CD4-positive, alpha-beta T cell treated with Interleukin-12 subunit alpha and Interleukin-12 subunit beta, for 1 hour (primary cell): ENCODE data around the gene NCKAP5L.
"Not testable (repeated sequence)": the region's sequence is repeated elsewhere in the genome, so short reads cannot be mapped to it uniquely, and the experiment has no call there.

ENCODE experiments used
- DNase-seq: peaks from one replicate; pipeline ENCODE4 v3.0.0-alpha.2; 2020

Gene NCKAP5L

DNA sequence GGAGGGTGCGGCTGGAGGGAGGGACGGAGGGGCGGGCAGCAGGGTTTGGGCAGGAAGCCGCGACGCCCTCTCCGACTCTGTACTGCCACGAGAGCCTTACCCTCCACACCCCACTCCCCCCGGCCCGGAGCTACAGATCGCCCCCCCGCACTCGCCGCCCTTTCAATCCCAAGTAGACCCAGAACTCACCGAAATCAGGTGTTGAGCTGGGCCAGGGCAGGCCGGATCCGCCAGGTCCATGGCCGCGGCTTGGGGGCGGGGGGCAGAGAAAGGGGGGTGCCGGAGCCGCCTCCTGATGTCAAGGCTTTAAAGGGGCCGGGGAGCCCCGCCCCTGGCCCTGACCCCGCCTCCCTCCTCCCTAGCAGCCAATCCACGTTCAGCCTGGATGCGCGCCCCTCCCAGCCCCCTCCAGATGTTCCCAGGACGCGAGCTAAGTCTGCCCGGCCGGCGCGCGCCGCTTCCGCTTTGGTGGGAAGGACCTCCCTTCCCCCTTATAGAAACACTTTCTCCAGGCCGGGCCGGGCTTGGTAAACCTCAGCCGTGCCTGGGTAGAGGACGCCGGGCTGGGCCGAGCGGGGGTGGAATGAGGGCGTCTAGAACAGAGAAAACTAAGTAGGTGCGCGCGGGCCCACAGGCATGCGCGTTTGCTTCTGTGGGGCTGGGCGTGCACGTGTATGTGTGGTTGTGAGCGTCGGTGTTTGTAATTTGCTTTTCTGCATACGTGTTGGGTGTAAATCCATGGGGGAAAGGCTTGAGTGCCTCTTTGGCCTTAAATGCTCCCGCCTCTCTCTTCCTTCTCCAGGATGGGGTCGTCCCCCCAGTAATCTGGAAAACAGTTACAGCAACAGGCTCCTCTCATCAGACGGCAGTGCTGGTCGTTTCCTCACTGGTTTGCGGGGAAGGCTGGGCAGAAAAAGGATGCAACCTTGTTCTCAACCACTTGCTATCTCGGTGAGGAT, at the start of gene NCKAP5L:
NCKAP5L (minus strand) TSS at position 281 of the 959 bp plus-strand sequence. CDS start 24,369 bp downstream, outside the sequence.
- peak; percentile 96 for DNase-seq

GRCh38 chr12:49877066-49877465, 48.9 kb upstream of the NCKAP5L start:
- no peak for DNase-seq

- DNase-seq, result no peak
These were observed 47.9 kb upstream of the NCKAP5L start for GRCh38 chr12:49876070-49876469.

GRCh38 chr12:49875115-49875720, 47.0 kb upstream of the NCKAP5L start:
- DNase-seq, result no peak

DNA sequence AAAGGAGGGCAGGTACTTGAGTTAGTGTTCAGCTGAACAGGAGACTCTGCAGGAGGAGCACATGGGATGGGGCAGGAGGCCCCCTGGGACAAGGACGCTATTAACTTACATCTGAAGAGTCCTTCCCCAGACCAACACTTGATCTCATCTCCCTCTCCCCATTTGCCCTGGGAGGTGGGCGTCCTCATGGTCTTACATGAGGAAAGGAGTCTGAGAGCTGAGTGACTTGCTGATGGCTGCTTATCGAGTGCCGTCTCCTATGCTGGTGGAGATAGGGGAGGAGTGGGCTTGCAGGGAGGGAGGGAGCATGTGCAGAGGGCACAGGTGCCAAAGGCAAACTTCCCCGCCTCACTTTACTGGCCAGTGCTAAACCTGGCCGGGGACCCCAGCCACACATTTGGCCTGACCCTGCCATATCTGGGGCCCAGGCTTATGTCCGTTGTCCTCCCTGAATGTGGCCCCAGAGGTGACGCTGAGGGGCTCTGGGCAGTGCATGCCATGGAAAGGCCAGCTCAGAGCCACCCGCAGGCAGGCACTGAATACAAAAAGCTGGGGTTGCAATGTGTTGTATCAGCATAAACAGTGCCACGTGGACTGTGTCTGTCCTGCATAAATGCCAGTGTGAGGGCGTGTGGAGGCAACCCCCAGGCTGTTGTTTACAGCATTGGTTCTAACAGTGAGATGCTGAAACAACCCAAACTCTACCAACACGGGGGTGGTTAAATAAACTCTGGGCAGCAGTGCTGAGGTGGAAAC, 46.1 kb upstream of the NCKAP5L start:
- no peak for DNase-seq

GRCh38 chr12:49873361-49873934, 45.2 kb upstream of the NCKAP5L start:
- no peak for DNase-seq

GRCh38 chr12:49872781-49873181, 44.6 kb upstream of the NCKAP5L start:
- no peak for DNase-seq

DNA sequence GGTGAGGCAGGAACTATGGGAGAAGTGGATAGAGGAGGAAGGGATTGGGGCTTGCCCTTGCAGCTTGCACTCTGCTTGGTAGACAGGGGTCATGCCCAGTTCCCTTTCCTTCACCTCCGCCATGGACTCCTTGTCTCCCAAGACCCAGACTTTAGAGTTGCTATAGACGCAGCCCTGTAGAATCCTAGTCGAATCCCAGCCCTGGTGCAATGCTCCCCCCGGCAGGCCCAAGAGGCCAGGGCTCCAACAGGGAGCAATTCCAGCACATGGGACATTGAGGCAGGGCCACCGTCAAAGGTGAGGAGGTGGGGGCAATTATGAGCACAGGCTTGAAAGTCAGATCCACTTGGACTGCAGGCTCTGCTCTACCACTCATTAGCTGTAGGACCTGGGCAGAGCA, 44.2 kb upstream of the NCKAP5L start:
- no peak for DNase-seq

DNA sequence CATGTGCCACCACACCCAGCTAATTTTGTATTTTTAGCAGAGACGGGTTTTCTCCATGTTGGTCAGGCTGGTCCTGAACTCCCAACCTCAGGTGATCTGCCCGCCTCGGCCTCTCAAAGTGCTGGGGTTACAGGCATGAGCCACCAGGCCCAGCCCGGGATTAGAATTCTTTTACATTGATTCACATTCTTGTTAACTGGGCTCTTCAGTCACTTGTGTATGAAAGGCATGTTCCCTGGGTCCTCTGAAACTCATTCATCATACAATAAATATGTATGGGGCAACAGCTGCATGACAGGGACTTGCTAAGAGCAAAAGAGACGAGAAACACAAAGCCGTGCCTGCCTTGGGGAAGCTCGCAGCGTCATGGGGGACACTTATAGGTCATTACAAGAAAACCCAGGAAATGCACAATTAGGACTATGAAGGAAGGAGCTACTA, 43.6 kb upstream of the NCKAP5L start:
- not testable (repeated sequence) for DNase-seq

DNA sequence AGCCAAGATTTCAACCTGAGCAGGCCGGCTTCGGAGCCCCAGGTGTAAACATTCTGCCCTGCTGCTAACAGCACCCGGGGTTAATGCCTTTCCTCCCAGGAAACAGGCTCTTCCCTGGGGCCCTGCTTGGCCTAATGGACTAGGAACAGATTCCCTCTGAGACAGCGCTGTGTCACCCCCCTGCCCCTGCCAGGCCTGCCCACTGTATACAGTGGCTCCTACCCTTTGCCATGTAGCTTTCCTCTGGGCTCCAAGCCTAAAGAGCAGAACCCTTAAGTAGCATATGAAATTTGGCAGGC, 43.0 kb upstream of the NCKAP5L start:
- no peak for DNase-seq

GRCh38 chr12:49870501-49871262, 42.5 kb upstream of the NCKAP5L start:
- DNase-seq, result no peak

DNA sequence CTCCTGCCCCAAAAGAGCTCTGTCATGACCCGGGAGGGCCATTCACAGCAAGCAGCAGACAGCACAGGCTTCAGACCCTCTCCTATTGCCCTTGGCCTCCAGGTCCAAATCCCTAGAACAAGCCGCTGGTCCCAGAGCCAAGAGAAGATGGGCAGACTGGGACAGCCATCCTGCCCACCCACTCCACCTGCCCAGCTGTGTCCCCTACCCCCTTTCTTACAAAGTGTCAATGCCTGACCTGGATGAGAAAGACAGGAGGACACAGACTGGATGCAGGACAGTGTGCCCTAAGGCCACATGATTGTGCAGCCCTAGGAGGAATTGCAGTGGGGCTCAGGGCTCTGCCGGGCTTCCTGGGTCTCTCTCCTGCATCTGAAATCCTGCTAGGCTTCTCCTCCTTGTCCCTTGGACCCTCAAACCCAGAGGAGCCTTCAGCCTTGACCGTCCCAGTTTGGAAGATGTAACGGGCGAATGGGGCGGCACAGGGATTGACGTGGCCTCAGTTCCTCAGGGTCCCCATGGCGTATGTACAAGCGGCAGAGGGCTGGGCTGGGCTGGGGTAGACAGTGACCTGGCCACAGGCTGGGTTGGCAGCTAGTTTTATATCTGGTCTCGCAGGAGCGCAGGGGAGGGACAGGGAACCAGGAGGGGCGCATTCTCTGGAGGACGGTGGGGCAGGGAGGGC, 41.7 kb upstream of the NCKAP5L start:
- no peak for DNase-seq

DNA sequence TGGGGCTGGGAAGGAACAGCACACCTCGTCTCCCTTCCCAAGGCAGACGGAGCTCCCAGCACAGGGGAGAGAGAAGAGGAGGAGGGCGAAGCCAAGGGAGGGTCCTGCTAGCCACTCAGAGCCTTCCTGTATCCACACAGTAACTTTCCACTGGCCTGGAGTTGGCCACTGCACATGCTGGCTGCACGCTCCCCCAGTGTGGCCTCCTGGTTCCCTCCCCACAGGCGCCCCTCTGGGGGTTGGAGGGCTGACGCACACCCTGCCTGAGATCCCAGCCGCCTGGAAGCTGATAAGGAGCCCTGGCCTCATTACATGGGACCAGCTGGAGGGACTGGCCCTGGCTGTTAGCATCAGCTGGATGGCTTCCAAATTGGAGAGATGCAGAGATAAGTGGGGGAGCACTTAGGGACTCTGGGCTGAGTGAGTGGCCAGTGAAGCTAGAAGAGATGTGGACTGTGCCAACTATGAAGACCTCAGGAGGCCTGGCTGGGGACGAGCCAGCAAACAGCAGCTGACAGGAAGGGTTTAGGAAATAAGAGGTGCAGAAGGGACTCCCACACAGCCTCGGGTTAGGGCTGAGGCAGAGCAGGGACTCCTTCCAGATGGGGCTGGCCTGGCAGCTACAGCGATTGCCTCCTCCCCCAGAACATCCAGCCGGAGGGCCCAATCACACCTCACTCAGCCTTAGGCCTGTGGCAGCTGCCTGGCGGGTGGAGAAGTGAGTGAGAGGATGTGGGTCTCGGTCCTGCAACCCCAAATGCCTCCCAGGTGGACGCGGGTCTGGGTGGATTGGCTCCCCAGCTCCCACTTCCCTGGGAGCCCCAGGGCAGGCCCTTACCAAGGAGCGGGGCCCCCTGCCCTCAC, 41.0 kb upstream of the NCKAP5L start:
- DNase-seq, result no peak

GRCh38 chr12:49868449-49868848, 40.2 kb upstream of the NCKAP5L start:
- DNase-seq, result no peak

DNA sequence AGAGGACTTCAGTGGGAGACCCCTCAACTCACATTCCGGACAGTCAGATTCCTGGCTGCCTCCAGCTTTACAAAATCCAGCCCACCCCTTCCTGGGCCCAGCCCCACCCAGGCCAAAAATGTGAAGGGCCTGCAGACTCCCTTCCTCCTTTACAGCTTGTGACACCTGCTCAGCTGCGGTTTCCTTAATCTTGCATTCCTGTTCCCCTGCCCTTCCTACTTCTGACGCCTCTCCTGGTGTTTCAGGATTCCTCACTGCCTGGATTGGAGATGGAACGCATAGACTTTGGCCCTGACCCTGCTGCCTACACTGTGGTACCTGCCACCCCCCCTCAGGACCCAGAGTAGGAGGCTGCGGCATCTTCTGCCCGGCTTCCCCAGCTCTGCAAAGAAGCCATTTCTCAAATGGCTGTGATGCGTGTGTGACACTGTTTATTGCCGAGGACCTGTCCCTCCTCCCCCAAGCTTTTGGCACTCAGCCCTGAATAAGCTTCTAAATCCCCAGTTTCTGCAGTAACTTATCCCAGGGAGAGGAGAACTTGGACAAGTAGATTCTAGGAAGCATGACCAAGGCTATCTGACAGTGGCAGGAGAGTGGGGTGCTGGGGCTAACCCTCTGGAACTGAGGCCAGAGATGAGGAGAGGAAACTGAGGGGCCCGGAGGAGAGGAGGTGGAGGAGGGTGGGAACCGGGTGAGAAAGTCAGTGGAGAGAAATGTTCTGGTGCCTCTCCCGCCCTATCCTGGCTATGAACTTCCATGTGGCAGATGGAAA, 39.5 kb upstream of the NCKAP5L start:
- no peak for DNase-seq

GRCh38 chr12:49866859-49867569, 38.8 kb upstream of the NCKAP5L start:
- peak; percentile 72 for DNase-seq

DNA sequence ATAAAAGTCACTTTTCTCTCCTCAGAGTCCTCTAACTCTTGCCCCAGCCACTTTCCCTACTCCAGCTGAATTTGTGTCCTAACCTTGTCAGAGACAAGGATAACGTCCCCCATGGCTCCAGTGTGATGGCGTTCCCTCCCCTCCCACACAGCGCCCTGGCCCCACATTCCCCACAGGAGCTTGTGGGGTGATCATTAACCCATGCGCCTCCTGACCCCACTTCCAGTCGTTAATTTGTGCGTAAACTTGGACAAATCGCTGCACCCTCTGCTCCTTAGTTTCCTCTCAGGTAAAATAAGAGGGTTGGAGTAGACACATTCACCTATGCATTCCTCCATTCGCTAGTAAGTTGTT, 37.5 kb upstream of the NCKAP5L start:
- DNase-seq, result no peak

- no peak for DNase-seq
These were observed 37.0 kb upstream of the NCKAP5L start for GRCh38 chr12:49865109-49865781.

- no peak for DNase-seq
These were observed 36.5 kb upstream of the NCKAP5L start for GRCh38 chr12:49864798-49865090.
